ENCODE measurements around the gene GRIPAP1.

GRCh38 chrX:48974033-48974432 lies 28.0 kb downstream of the GRIPAP1 start:
- no peak for TF ChIP-seq HDGF (IDR thresholded peaks at IDR 0.05; ENCODE audit: borderline replicate concordance)
- TF ChIP-seq SP1 (IDR thresholded peaks at IDR 0.05) = no peak
- TF ChIP-seq BHLHE40 (IDR thresholded peaks at IDR 0.05; ENCODE audit: borderline replicate concordance) = no peak
- TF ChIP-seq LEF1 (IDR thresholded peaks at IDR 0.05; ENCODE audit: borderline replicate concordance) = no peak
- no peak for TF ChIP-seq TARDBP (IDR thresholded peaks at IDR 0.05)
- TF ChIP-seq FOXK2 (IDR thresholded peaks at IDR 0.05) = no peak
- TF ChIP-seq FOXA1 (IDR thresholded peaks at IDR 0.05) = no peak
- no peak for TF ChIP-seq PKNOX1 (IDR thresholded peaks at IDR 0.05)
- no peak for TF ChIP-seq CTBP1 (IDR thresholded peaks at IDR 0.05; ENCODE audit: borderline replicate concordance)
- TF ChIP-seq SUZ12 (IDR thresholded peaks at IDR 0.05) = no peak

Measured in HEK293T (cell line).